Cardiac ventricle fibroblast (primary cell): Measurements from ENCODE around the gene POPDC2. TPM values are rescaled to one million over a fixed set of nuclear protein-coding genes. Genes with fewer than 3 reads are reported as not detected.

Experiments
- total RNA-seq: library from RNA; depleted of rRNA; stranded (reverse); fragments of >200 nt; gene quantifications from 2 replicates; pipeline ENCODE4 v1.2.3, GENCODE V29; 2015

Gene POPDC2, protein sequence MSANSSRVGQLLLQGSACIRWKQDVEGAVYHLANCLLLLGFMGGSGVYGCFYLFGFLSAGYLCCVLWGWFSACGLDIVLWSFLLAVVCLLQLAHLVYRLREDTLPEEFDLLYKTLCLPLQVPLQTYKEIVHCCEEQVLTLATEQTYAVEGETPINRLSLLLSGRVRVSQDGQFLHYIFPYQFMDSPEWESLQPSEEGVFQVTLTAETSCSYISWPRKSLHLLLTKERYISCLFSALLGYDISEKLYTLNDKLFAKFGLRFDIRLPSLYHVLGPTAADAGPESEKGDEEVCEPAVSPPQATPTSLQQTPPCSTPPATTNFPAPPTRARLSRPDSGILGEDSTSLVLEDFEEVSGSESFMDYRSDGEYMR
- 3.8 TPM in 1 of 2 replicates, not detected in the other for total RNA-seq

GRCh38 chr3:119660474-119661440, at the start of gene POPDC2:
Gene POPDC2, minus strand, starts transcription at chr3:119660589. Its CDS starts 166 bp downstream, at chr3:119660423.

GRCh38 chr3:119702530-119703527, 42.4 kb upstream of the POPDC2 start, which contains the start of gene CFAP91:
Gene CFAP91, plus strand, starts transcription at chr3:119703022. Its CDS starts 77 bp downstream, at chr3:119703099.

GRCh38 chr3:119676771-119677640, 16.6 kb upstream of the POPDC2 start, which contains the start of gene COX17:
Gene COX17, minus strand, starts transcription at chr3:119677406. Its CDS starts 96 bp downstream, at chr3:119677310.

DNA sequence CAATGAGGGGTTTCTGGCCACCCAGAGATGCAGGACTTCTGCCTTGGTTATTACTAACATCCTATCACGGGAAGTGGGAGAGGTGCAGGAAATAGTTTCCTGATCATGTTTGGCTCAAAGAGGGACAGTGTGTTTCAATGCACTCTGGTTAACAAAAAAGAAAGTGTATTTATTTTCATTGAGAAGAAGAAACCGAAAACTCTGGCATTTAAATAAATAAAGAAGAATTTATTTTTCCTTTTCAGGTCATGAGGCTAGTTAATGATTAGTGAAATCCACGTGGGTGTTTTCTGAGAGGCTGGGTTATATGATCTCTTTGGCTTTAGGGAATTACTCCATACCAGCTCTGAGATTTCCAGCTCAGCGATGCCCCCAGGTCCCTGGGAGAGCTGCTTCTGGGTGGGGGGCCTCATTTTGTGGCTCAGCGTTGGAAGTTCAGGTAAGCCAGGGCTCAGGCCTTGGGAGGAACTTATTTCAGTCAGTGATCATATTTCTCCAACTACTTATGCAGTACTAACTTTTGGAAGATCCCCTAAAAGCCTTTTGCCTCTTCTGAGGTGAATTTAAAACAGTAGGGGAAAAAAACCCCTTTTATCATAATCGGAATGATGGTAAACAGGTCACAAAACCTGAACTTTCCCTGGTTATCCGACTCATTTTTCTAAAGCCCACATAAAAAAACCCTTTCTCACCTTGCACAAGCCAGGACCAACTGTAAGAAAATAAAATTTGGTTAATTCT, 62.7 kb downstream of the POPDC2 start, which contains the start of gene PLA1A:
Gene PLA1A, plus strand, starts transcription at position 338 of the 741 bp plus-strand sequence. Its CDS starts 29 bp downstream, at position 367.

Other genes starting within 250 kb of the POPDC2 start
- gene TMEM39A, start 197.0 kb downstream of the POPDC2 start, total RNA-seq = 40.8 and 41.6 TPM in 2 replicates
- 13.1 and 13.6 TPM in 2 replicates for gene POGLUT1, start 191.6 kb downstream of the POPDC2 start, total RNA-seq
- 34.5 and 34.7 TPM in 2 replicates for gene TIMMDC1, start 162.0 kb downstream of the POPDC2 start, total RNA-seq
- gene CD80, start 101.0 kb downstream of the POPDC2 start, total RNA-seq = not detected in 2 replicates
- gene ADPRH, start 81.1 kb downstream of the POPDC2 start, total RNA-seq = 0.49 and 2.0 TPM in 2 replicates
- not detected in 2 replicates for gene PLA1A, start 62.7 kb downstream of the POPDC2 start, total RNA-seq
- gene COX17, start 16.8 kb upstream of the POPDC2 start, total RNA-seq = 9.1 and 11.7 TPM in 2 replicates
- gene CFAP91, start 42.4 kb upstream of the POPDC2 start, total RNA-seq = 0.05 TPM in 1 of 2 replicates, not detected in the other
- gene NR1I2, start 121.5 kb upstream of the POPDC2 start, total RNA-seq = not detected in 2 replicates